Stimulated activated CD4-positive, alpha-beta T cell treated with anti-CD3 and anti-CD28 coated beads, Interleukin-4, amount 100 ng/mL, for 48 hours (primary cell): ENCODE data around the gene HRG.

Experiments
- DNase-seq, 2 donors: peaks; one replicate each; pipeline ENCODE4 v3.0.0-alpha.2; 2020; ENCODE audit warnings: low read depth in 2 of 2

HRG gene

DNA sequence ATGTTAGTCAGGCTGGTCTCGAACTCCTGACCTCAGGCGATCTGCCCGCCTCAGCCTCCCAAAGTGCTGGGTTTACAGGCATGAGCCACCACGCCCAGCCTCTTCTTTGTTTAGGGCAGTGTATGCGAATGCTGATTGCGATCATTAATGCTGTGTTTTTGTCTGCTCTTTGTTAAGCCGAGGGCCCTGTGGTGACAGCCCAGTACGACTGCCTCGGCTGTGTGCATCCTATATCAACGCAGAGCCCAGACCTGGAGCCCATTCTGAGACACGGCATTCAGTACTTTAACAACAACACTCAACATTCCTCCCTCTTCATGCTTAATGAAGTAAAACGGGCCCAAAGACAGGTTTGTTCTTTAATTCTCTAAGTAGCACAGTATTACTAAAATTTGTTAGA, 59.1 kb downstream of the HRG start:
- no peak for DNase-seq
